BJ (cell line): Measurements from ENCODE around the gene CSNK1D. TPM values are rescaled to one million over a fixed set of nuclear protein-coding genes. Genes with fewer than 3 reads are reported as not detected.
A peak's percentile ranks its signal among the peaks of the same experiment; 100 is the strongest.

Source experiments
- CTCF ChIA-PET: fragments of 350-600 bp; formaldehyde crosslinking; extraction: SDS; loops from one replicate; lab custom pipeline; 2021; ENCODE audit warnings: antibody characterized with exemption, inconsistent platforms; lab: Yijun Ruan, JAX
- POLR2A ChIA-PET: fragments of 300-600 bp; sonication (Branson Sonifier 250); formaldehyde crosslinking; extraction: SDS; loops from one replicate; lab custom pipeline; 2021; ENCODE audit warnings: antibody characterized with exemption; lab: Charles Lee
- DNase-seq: peaks from one replicate; pipeline ENCODE4 v3.0.0-alpha.2; 2011; ENCODE audit warnings: low read depth
- H3K27me3 ChIP-seq: 2 replicates; pipeline ENCODE4 v1.6.0; 2011; ENCODE audit warnings: low read length; ENCODE audit not compliant: control insufficient read depth, insufficient read depth
- H3K36me3 ChIP-seq: 2 replicates; pipeline ENCODE4 v1.5.1; 2011; ENCODE audit warnings: low read length; ENCODE audit not compliant: control insufficient read depth, insufficient read depth
- H3K4me3 ChIP-seq: 2 replicates; pipeline ENCODE4 v1.5.1; 2011; ENCODE audit warnings: low read depth, mild to moderate bottlenecking, control low read depth, low read length
- CTCF ChIP-seq: IDR thresholded peaks from 2 replicates; pipeline ENCODE4 v1.5.1; 2011; ENCODE audit warnings: low read depth, mild to moderate bottlenecking, control low read depth, inconsistent platforms, low read length, moderate library complexity; ENCODE audit not compliant: insufficient read depth
- polyA plus RNA-seq: library from polyadenylated mRNA; depleted of rRNA; stranded (reverse); fragments of >200 nt; gene quantifications from 2 replicates; pipeline ENCODE4 v1.2.3, GENCODE V29; 2011

Gene CSNK1D
- polyA plus RNA-seq, 1 experiment: 118 TPM

- no peak overlapping the region for H3K4me3 ChIP-seq
- POLR2A ChIA-PET: no interaction called here
- CTCF ChIA-PET: interaction anchor here (1.4 kb wide), 1 partner anchor 104 kb away, joined by 4 read pairs; no protein-coding TSS in a partner anchor
- H3K36me3 ChIP-seq: peaks cover 55% of the 10 kb centered on the region
- TF ChIP-seq CTCF: no peak
- DNase-seq: no peak
- H3K27me3 ChIP-seq: no peaks in the 10 kb centered on the region
Measured at GRCh38 chr17:82245134-82246039, 28.1 kb downstream of the CSNK1D start.

- no peaks in the 10 kb centered on the region for H3K27me3 ChIP-seq
- TF ChIP-seq CTCF: peak; percentile 63
- POLR2A ChIA-PET: no interaction called here
- no peak for DNase-seq
- peaks cover 56% of the 10 kb centered on the region for H3K36me3 ChIP-seq
- no peak overlapping the region for H3K4me3 ChIP-seq
- CTCF ChIA-PET: interaction anchor here (1.4 to 7.5 kb wide), 2 partner anchors 39 to 105 kb away, joined by 4 to 52 read pairs; no protein-coding TSS in a partner anchor
Measured at GRCh38 chr17:82244413-82245133, 28.9 kb downstream of the CSNK1D start.

GRCh38 chr17:82243648-82244412, 29.7 kb downstream of the CSNK1D start:
- H3K27me3 ChIP-seq: no peaks in the 10 kb centered on the region
- CTCF ChIA-PET: interaction anchor here (0.7 to 7.5 kb wide), 5 partner anchors 11 to 214 kb away, joined by 3 to 52 read pairs (median 11); partner anchors contain the start of gene CCDC57
- TF ChIP-seq CTCF: no peak
- POLR2A ChIA-PET: no interaction called here
- no peak for DNase-seq
- H3K4me3 ChIP-seq: no peak overlapping the region
- peaks cover 54% of the 10 kb centered on the region for H3K36me3 ChIP-seq

DNA sequence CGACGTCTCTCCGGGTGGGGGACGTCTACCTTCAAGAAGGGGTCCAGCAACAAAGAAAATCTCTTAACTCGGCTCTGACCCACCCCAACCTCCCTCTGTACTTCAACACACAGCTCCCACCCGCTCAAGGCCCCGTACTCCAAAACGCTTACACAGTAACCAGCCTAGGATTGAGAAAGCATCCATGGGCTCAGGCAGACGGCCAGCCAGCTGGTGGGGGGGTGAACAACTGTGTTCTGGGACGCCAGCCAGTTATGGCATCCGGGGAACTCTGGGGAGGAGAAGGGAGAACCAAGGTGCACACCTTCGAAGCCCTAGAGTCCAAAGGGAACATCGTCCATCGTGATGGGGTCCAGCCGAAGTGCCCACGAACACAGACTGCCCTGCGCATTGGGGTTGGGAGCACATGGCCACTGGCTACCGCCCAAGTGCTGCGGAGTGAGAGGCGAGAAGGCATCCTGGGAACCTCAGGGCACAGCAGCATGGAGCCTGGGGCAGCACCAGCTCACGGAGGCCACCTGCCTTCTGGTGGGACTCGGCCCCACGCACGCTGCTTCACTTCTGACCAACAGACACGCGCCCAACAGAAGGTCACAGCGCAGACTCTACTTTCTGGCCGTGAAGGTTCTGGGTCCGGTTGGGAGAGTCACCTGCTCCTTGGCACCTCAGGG, 30.4 kb downstream of the CSNK1D start:
- H3K27me3 ChIP-seq: no peaks in the 10 kb centered on the region
- H3K4me3 ChIP-seq: no peak overlapping the region
- peaks cover 53% of the 10 kb centered on the region for H3K36me3 ChIP-seq
- TF ChIP-seq CTCF: no peak
- no peak for DNase-seq
- CTCF ChIA-PET: interaction anchor here (0.6 to 7.5 kb wide), 5 partner anchors 8 to 213 kb away, joined by 3 to 52 read pairs (median 11); partner anchors contain the start of gene CCDC57
- POLR2A ChIA-PET: interaction anchor here (0.5 kb wide), 1 partner anchor 519 kb away, joined by 6 read pairs; no protein-coding TSS in a partner anchor
